SU-DHL-6 (cell line): ENCODE data around the gene ADAMTS12.

Experiments used
- CTCF ChIP-seq: fragments of 200-600 bp; sonication (generic); IDR thresholded peaks from one replicate; pipeline ENCODE4 v1.5.1; 2017; ENCODE audit warnings: antibody characterized with exemption, mild to moderate bottlenecking, low read length, moderate library complexity; ENCODE audit not compliant: insufficient read depth, poor library complexity, severe bottlenecking
- EZH2phosphoT487 ChIP-seq: fragments of 200-600 bp; sonication (generic), shearing (Covaris generic); conservative IDR thresholded peaks from 2 replicates; pipeline ENCODE4 v1.6.1; 2018; ENCODE audit warnings: mild to moderate bottlenecking, antibody characterized with exemption, low read length, moderate library complexity, mixed read lengths

DNA sequence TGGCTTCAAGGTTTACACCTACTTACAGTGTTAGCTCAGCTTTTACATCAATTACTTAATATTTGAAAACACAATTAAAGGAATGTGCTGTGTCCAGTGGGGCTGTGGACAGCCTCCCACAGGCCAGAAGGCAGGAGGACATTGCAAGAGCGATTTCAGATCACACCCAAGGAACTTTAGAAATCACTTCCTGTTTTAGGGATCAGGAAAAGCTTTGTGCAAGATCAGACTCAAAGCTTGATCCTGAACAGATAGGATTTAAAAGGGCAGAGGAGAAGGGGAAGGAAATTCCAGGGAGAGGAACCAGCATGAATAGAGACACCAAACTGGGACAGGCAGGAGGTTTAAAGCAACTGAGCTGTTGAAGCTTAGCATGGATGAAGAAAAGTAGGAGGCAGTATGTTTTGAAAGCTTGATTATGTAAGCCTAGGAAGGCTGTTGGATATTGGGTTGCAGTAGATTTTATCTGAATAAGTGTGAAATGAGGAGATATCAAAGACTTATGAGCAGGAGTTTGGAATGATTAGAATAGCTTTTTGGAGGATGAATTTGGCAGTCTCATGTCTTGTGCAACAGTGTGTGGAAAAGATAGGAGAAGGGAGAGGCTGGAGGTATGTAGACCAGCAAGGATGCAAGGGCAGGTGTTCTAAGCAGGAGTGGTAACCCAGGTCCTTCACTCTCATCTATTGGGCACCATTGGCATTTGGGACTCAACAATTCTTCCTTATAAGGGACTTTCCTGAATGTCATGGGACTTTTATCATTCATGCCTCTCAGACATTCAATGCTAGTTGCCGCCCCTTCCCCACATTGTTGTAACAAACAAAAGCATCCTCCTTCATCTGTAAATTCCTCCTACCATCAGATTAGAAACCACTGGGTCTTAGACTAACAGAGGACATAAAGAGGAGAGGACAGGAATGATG is 327.5 kb downstream of the ADAMTS12 start:
- TF ChIP-seq CTCF (no peak), EZH2phosphoT487 (no peak)
